SIG-M5 (cell line): ENCODE measurements around the gene SEZ6L2.
"Not testable (repeated sequence)": the region's sequence is repeated elsewhere in the genome, so short reads cannot be mapped to it uniquely, and the experiment has no call there.

Source experiments
- DNase-seq: peaks from one replicate; lab custom pipeline; 2025; lab: John Stamatoyannopoulos, UW

SEZ6L2 gene

DNA sequence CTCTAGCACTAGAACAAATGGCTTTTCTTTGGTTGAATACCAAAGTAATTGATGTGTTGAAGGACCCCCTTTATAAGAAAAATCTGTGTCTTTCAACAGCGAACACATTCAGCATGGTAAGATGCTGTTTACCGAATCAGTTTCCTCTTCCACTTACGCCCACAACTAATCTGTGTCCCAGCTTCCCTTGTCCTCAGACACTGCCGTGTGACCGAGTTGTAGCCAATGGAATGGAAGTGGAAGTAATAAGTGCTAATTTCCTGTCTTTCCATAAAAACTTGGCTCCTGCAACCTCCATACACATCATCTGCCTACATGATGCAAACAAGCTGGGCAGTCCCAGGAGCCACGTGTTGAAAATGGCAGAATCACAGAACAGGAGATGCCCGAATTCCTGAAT is 46.7 kb downstream of the SEZ6L2 start:
- DNase-seq: no peak

DNA sequence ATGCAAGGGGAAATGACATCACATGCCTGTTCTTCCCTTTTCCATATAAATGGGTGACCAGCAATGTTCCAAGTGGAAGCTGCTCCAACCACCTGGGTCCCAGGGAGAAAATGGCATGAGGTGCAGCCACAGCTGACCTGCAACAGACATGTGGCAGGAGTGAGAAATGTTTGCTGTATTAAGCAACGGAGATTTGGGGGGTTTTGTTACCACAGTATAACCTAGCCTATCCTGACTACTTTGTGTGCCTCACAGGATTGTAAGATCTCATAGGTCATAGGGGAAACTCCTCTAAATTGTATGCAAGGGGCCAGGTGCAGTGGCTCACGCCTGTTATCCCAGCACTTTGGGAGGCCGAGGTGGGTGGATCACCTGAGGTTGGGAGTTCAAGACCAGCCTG is 48.4 kb downstream of the SEZ6L2 start:
- DNase-seq: no peak

DNA sequence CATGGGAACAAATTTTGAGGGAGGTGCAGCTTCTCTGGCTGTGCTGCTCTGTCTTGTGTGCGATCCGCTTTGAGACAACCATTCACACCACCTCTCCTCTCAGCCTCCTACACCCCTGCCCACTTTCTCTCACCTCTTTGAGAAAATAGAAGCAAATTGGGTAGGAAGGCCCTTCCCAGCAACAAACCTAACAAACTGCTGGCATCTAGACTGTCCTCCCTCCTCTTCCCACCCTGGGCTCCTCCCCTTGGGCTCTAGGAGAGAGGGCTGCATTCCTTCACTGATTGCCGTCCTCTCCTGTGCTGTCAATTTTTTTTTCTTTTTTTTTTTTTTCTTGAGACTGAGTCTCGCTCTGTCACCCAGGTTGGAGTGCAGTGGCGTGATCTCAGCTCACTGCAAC is 49.8 kb downstream of the SEZ6L2 start:
- no peak for DNase-seq

DNA sequence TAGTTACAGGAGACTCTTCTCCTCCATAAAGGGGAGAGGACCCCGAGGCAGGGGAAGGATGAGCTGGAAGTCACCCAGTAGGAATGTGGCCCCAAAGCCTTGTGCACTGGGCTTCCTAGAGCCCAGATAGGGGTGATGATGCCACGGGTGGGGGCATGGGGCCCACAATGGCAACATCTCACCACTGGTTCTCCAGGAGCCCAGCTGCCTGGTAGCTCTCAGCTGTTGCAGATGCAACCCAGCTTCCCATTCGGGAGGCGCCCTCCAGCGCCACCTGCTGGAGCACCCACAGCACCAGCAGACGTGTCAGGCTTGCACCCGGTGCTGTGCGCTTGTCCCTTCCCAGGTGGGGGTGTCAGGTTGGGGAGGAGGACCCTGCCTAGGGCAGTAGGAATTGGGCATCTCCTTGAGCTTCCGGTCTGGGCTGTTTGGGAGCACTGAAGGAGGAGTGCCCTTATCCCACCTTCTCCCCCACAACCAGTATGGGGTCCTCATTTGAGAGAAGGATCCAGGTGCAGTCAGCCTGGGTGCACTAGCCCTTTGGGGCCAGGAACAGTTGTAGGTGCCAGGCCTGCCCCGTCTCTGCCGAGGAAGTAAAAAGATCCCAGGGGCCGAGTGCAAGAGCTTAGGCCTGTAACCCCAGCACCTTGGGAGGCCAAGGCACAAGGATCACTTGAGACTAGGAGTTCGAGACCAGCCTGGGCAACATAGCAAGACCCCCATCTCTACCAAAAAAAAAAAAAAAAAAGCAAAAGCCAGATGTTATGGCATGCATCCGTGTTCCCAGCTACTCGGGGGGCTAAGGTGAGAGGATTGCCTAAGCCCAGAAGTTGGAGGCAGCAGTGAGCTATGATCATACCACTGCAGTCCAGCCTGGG is 50.7 kb downstream of the SEZ6L2 start:
- no peak for DNase-seq

DNA sequence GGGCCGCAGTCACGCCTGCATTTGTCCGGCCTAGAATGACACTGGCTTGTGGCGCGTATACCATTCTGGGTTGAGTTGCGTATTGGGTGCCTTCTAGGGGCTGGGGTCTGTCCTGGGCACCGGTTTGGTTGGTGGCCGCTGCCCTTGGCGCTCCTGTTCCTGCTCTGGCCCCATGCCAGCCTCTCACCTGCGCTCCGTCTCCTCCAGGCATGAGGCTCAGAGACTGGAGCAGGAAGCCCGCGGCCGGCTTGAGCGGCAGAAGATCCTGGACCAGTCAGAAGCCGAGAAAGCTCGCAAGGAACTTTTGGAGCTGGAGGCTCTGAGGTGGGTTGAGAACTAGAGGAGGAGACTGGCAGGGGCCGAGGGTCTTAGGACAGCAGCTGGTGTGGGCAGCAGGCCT is 53.7 kb downstream of the SEZ6L2 start:
- DNase-seq: no peak

DNA sequence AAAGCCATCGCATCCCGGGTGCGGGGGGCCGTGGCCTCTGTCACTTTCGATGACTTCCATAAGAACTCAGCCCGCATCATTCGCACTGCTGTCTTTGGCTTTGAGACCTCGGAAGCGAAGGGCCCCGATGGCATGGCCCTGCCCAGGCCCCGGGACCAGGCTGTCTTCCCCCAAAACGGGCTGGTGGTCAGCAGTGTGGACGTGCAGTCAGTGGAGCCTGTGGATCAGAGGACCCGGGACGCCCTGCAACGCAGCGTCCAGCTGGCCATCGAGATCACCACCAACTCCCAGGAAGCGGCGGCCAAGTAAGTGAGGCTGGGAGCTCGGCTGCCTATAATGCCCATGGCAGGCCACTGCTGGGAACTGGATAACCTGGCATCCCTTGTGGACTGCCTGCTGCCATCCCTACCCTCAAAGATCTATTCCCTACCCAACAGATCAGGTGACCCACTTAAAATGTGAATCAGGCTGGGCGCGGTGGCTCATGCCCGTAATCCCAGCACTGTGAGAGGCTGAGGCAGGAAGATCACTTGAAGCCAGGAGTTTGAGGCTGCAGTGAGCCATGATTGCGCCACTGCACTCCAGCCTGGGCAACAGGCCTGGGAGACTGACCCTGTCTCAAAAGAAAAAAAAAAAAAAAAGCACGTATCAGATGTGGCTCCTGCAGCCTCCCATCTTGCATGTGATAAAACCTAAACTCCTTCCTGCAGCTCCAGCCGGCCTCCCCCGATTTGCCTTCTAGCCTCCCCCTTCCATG is 54.6 kb downstream of the SEZ6L2 start:
- DNase-seq: no peak

DNA sequence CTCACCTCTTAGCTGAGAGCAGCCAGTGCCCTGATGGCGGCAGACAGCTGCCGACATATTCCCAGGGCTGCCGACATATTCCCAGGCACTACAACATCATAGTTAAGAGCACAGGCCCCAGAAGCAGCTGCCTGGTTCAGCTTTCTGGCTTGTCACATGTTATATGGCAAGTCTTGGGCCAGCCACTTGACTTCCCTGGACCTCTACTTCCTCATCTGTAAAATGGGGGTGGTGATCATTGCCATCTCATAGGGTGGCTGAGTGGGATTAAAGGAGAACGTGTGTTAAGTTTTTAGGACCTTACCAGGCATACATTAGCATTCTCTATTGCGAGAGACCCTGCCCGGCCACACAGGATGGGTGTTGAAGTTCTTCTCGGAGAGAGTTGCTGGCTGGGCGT is 55.4 kb downstream of the SEZ6L2 start:
- DNase-seq: no peak

DNA sequence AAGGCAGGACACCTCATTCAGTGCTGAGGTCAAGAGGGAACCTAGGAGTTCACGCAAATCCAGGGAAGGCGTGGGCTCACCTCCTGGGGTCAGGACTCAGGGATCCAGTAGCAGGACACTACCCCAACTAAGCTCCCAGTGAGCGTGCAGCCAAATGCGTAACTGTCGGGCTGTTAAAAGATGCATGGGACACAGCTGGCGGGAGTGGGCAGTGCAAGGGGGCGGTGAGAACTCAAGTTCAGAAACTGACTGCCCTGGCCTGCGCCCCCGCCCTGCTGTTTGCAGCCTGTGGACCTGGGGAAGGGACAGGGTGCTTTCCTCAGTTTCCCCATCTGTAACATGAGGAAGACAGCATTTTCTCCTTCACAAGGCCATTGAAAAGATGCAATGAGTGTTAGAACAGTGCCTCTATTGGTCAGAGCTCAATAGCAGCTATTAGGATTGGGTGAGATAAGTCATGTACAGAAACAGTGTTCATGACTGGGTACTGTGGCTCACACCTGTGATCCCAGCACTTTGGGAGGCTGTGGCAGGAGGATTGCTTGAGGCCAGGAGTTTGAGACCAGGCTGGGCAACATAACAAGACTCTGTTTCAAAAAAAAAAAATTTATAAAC is 56.5 kb downstream of the SEZ6L2 start:
- no peak for DNase-seq

DNA sequence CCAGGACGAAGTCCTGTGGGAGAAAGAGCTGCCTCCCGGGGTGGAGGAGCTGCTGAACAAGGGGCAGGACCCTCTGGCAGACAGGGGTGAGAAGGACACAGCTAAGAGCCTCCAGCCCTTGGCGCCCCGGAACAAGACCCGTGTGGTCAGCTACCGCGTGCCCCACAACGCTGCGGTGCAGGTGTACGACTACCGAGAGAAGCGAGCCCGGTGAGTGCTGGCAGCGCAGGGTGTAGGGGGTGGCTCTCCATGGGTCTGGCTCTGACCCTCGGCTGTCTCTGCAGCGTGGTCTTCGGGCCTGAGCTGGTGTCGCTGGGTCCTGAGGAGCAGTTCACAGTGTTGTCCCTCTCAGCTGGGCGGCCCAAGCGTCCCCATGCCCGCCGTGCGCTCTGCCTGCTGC is 57.7 kb downstream of the SEZ6L2 start:
- DNase-seq: no peak

DNA sequence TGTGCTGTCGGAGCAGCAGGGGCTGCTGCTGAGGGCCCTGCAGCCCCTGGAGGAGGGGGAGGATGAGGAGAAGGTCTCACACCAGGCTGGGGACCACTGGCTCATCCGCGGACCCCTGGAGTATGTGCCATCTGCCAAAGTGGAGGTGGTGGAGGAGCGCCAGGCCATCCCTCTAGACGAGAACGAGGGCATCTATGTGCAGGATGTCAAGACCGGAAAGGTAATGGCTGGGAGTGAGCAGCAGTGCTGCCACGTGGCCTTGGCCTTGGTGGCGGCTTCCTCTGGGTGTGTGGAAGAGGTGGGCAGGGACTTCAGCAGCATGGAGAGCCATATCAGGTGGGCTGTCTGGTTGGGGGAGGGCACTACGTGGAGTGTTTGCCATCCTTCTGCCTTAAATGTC is 59.1 kb downstream of the SEZ6L2 start:
- DNase-seq: no peak

DNA sequence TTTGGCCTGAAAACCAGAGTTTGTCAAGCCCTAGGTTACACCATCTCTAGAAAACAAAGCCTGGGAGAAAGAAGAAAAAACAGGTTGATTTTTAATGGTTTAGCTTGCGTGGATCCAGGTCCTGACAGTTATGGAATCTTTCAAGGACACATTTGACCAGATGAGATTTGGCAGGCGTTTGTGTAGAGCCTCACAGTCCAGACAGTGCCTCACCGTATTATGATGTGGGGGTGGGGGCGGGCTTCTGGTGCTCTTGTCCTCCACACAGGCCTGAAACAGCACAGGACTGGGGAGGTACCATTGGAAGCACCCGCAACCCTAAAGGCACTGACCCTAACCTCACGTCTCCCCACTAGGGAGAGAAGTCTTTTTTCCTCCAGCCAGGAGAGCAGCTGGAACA is 59.5 kb downstream of the SEZ6L2 start:
- DNase-seq: no peak

DNA sequence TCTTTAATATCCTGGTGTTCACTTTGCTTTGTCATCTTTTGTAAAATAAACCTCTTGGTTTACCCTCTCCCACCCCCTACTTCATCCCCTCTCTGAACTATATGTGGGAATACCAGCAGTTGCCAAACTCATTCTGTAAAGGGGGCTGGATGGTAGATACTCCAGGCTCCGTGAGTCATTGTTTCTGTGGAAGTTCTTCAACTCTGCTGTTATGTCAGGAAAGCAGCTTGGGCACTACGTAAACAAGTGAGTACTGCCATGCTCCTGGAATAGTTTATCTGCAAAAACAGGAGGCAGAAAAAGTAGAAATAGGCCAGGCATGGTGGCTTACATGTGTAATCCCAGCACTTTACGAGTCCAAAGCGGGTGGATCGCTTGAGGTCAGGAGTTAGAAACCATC is 61.5 kb downstream of the SEZ6L2 start:
- no peak for DNase-seq

DNA sequence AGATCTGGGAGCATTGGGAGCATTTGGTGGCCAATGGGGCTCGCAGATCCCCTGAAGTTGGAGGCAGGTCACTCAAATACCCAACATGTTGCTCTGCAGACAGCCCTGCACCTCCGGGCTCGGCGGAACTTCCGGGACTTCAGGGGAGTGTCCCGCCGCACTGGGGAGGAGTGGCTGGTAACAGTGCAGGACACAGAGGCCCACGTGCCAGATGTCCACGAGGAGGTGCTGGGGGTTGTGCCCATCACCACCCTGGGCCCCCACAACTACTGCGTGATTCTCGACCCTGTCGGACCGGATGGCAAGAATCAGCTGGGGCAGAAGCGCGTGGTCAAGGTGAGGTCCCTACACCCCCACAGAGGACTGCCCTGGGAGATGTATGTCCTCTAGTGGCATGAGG is 62.7 kb downstream of the SEZ6L2 start:
- DNase-seq: no peak

DNA sequence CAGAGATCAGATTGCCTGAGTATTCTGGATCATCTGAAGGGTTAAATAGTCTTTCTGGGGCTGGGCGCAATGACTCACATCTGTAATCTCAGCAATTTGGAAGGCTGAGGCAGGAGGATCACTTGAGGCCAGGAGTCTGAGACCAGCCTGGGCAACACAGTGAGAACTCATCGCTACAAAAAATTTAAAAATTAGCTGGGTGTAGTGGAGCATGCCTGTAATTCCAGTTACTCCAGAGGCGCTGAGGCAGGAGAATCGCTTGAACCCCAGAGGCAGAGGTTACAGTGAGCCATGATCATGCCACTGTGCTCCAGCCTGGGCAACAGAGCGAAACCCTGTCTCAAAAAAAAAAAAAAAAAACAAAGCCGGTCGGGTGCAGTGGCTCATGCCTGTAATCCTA is 63.4 kb downstream of the SEZ6L2 start:
- DNase-seq: no peak

DNA sequence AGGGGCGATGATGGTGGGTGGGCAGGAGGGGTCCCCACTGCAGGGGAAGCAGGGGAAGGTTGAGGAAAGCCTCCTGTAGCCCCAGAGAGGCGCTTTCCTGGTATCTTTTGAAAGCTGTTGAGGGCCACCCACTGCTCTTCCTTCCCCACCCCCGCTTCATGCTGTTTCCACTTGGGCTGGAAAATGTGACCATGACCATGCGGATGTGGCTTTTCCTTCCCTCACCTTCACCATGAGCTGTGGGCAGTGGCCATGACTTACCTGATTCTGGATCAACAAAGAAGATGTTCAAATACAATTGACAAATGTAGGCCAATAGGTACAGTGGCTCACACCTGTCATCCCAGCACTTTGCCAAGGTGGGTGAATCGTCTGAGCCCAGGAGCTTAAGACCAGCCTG is 65.3 kb downstream of the SEZ6L2 start:
- DNase-seq: no peak

DNA sequence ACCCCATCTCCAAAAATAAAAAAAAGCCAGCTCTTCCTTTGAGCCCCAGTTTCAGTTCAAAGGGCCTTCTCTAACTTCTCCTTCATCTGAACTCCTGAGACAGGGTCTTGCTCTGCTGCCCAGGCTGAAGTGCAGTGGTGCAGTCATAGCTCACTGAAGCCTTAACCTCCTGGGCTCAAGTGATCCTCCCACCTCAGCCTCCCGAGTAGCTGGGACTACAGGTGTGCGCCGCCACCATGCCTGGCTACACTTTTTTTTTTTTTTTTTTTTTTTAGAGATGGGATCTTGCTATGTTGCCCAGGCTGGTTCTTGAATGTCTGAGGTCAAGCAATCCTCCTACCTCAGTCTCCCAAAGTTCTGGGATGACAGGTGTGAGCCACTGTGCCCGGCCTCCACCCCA is 66.1 kb downstream of the SEZ6L2 start:
- DNase-seq: not testable (repeated sequence)

DNA sequence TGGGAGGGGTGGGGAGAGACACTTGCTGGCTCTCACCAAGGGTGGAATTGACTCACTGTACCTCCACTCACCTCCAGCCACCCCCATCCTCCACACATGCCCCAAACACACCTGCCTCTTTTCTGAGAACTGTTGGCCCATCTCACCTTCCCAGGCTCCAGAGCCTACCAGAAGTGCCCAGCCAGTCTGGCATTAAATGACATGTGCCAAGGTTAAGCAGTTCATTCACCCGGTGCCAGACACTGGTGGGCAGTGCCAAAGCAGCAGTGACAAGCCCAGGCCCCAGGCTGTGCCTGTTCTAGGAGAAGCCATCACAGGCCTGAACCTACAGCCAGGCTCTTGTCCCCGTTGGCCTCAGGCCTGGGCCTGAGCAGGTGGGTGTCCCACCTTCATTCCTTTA is 67.9 kb downstream of the SEZ6L2 start:
- no peak for DNase-seq

DNA sequence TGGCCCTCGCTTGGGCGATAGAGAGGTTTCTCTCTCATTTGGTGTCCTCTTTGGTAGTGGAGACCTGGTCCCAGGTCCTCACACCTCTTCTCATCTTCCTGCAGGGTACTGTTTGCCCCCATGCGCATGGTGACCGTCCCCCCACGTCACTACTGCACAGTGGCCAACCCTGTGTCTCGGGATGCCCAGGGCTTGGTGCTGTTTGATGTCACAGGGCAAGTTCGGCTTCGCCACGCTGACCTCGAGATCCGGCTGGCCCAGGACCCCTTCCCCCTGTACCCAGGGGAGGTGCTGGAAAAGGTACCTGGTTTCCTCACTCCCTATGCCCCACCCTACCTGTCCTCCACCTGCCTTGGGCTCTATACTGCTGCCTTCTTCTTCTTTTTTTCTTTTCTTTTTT is 68.6 kb downstream of the SEZ6L2 start:
- DNase-seq: no peak

DNA sequence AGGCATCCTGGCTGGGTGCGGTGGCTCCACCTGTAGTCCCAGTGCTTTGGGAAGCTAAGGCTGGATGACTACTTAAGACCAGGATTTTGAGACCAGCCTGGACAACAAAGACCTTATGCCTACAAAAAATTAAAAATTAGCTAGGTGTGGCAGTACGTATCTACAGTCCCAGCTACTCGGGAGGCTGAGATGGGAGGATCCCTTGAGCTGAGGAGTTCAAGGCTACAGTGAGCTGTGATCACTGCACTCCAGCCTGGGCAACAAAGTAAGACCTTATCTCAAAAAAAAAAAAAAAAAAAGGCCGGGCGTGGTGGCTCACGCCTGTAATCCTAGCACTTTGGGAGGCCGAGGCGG is 73.0 kb downstream of the SEZ6L2 start:
- DNase-seq: no peak

DNA sequence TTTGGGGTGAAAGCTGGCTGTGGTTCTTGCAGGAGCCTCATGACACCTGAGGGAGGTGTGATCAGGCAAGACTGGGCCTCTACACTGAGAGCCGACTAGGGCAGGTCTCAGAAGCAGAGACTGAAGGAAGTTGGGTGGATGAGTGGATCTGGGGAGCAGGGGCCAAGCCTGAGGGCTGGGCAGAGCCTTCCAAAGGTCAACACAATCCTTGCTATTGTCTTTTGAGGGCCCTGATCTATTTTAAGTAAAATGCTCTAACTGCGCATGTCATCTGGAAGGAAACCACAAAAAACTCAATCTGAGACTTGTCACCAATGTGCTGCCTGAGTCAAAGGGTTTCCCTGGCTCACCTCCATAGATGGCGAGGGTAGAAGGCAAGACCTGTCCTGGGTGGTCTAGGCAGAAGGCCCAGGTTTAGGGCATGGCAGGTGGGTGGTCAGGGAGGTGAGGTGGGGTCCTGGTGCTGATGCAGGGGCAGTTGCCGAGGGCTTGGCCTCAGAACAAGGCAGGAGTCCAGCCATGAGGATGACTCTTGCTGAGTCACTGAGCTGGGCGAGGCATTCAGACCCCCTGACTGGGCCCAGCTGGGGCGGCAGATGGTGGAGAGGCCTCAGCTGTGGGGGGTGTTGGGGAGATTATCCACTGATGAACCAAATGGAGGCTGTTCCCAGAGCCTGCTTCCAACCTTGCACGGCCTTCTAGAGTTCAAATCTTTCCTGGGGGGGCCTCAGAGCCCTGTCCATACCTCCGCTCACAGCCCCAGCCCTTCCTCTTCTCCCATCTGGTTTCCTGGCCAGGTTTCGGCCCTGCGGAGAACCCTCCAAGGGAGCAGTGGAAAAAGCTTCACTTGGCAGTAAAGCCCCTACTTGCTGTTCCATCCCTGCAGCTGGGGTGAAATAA is 74.0 kb downstream of the SEZ6L2 start:
- DNase-seq: no peak

DNA sequence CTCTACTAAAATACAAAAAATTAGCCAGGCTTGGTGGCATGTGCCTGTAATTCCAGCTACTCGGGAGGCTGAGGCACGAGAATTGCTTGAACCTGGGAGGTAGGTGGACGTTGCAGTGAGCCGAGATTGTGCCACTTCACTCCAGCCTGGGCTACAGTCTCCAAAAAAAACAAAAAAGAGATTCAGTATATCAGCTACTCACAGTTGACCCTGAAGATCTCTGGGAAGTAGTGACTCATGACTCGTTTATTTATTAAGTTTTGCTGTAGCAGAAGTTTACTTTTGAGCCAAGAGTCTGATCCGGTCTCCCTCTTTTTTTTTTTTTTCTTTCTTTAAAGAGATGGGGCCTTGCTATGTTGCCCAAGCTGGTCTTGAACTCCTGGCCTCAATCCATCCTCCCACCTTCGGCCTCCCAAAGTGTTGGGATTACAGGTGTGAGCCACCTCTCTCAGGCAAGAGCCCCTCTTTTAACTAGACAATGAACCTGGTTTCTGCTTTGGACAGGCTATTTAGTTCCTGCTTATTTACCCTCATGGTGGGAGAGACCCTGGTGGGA is 74.7 kb downstream of the SEZ6L2 start:
- no peak for DNase-seq

DNA sequence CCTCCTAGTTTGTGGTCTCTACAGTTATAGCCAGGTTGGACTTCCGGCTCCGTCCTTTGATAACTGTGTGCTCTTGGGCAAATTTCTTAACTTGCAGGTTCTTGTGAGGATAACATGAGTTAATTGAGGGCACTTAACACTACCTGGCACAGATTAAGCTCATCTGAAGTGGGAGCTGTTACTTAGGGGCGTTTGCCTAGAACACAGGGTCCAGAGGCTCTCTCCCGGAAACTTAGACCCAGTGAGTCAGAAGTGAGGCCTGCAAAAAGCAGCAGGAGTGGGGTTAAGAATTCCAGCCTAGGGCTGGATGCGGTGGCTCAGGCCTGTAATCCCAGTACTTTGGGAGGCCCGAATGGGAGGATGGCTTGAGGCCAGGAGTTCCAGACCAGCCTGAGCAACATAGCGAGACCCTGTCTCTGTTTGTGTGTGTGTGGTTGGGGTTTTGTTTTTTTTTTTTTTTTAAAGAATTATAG is 77.7 kb downstream of the SEZ6L2 start:
- no peak for DNase-seq
